ENCODE results near the gene NLGN2.

DNA sequence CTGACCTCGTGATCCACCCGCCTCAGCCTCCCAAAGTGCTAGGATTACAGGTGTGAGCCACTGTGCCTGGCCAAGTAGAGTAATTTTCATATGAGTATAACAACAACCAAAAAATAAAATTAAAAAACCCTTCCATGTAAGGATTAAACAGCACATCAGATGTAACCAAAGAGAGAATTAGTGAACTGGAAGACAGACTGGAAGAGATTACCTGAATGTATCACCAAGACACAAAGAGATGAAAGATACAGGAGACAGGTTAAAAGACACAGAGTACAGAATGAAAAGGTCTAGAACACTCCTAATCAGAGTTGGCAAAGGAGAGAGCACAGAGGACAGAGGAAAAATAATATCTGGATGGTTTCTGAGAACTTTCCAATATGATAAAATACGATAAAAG, 28.5 kb upstream of the NLGN2 start:
- no peak for TF ChIP-seq TAF1 (IDR thresholded peaks at IDR 0.05; ENCODE audit: low read depth)
- TF ChIP-seq EP300 (conservative IDR thresholded peaks at IDR 0.05; ENCODE audit: poor library complexity, severe bottlenecking), result no peak
- TF ChIP-seq CTCF (IDR thresholded peaks at IDR 0.05; ENCODE audit: poor library complexity, severe bottlenecking), result no peak
- TF ChIP-seq EZH2 (IDR thresholded peaks at IDR 0.05; ENCODE audit: borderline replicate concordance, insufficient read depth, low read length, poor library complexity, severe bottlenecking), result no peak
- TF ChIP-seq, protein P1, sequence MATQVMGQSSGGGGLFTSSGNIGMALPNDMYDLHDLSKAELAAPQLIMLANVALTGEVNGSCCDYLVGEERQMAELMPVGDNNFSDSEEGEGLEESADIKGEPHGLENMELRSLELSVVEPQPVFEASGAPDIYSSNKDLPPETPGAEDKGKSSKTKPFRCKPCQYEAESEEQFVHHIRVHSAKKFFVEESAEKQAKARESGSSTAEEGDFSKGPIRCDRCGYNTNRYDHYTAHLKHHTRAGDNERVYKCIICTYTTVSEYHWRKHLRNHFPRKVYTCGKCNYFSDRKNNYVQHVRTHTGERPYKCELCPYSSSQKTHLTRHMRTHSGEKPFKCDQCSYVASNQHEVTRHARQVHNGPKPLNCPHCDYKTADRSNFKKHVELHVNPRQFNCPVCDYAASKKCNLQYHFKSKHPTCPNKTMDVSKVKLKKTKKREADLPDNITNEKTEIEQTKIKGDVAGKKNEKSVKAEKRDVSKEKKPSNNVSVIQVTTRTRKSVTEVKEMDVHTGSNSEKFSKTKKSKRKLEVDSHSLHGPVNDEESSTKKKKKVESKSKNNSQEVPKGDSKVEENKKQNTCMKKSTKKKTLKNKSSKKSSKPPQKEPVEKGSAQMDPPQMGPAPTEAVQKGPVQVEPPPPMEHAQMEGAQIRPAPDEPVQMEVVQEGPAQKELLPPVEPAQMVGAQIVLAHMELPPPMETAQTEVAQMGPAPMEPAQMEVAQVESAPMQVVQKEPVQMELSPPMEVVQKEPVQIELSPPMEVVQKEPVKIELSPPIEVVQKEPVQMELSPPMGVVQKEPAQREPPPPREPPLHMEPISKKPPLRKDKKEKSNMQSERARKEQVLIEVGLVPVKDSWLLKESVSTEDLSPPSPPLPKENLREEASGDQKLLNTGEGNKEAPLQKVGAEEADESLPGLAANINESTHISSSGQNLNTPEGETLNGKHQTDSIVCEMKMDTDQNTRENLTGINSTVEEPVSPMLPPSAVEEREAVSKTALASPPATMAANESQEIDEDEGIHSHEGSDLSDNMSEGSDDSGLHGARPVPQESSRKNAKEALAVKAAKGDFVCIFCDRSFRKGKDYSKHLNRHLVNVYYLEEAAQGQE (IDR thresholded peaks at IDR 0.05; ENCODE audit: borderline replicate concordance), result no peak
- no peak for TF ChIP-seq POLR2AphosphoS5 (IDR thresholded peaks at IDR 0.05)
